GM12891 (cell line): Measurements from ENCODE around the gene MRPS35.

Experiments
- POLR2A ChIP-seq: IDR thresholded peaks from 2 replicates; pipeline ENCODE4 v1.6.1; 2011; ENCODE audit warnings: low read depth, low read length, control low read depth
- POLR2AphosphoS5 ChIP-seq: IDR thresholded peaks from 2 replicates; pipeline ENCODE4 v1.6.1; 2011; ENCODE audit warnings: low read depth, low read length, control low read depth
- POU2F2 ChIP-seq: IDR thresholded peaks from 2 replicates; pipeline ENCODE4 v1.6.1; 2011; ENCODE audit warnings: low read depth, mild to moderate bottlenecking, control low read depth, low read length, moderate library complexity
- TAF1 ChIP-seq: IDR thresholded peaks from 2 replicates; pipeline ENCODE4 v1.6.1; 2011; ENCODE audit warnings: low read depth, low read length, control low read depth

DNA sequence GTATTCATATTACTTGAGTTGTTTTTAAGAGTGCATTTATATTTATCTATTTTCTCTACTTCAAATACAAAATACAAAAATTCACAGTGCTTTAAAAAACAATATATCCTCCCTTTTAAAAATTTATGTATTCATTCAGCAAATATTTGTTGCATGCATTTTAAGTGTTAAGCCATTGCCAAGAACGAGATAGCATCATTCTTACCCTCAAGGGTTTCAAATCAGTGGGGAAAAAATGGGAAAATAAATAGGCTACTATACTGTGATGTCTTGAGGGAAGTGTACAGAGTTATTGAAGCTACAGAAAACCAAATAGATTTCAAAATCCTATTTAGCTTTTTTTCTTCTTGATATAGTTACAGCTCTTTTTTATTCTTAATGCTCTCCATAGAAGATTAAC, 23.2 kb downstream of the MRPS35 start:
- TF ChIP-seq POLR2A (no peak), POLR2AphosphoS5 (no peak), POU2F2 (no peak), TAF1 (no peak)
